Measurements from ENCODE around the gene DGKE. TPM values are rescaled to one million over a fixed set of nuclear protein-coding genes. Genes with fewer than 3 reads are reported as not detected.

DGKE gene
- total RNA-seq, 1 experiment from 2014 or later = 9.8 TPM

DNA sequence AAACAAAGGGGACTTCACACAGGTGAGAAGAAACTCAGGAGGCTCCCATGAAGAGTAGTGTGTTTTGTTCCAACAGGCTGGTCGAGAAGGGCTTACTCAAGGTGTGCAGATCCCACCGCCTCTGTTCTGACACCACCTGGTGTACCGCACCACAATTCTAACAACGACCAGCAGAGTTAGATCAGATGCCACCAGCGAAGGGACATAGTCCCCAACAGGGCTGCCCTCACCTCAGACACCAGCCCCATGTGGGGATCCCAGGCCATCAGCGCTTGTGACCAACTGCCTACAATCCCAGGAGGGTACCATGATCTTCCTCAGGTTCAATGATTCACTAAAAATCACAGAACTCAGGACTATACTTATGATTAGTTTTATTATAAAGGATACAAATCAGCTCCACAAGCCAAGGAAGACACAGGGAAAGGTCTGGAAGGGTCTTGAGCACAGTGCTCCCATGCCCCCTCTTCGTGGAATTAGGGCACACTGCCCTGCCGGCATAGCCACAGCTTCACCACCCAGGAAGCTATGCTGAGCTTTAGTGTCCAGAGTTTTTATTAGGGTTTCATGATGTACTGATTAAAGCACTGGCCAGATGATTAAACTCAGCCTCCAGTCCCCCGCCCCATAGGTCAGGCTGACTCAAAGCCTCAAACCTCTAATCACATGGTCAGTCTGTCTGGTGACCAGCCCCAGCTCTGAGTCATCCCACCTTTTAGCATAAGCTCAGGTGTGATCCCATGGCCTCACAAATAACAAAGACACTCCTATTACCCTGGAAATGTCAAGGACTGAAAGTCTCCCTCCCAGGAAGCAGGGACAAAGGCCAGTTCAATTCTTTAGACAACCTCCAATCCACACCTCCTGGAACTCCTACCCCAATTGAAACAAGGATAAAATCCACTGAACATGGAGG, 53.9 kb downstream of the DGKE start:
- DNase-seq (ENCODE audit: extremely low read depth, low read depth) = no peak

DNA sequence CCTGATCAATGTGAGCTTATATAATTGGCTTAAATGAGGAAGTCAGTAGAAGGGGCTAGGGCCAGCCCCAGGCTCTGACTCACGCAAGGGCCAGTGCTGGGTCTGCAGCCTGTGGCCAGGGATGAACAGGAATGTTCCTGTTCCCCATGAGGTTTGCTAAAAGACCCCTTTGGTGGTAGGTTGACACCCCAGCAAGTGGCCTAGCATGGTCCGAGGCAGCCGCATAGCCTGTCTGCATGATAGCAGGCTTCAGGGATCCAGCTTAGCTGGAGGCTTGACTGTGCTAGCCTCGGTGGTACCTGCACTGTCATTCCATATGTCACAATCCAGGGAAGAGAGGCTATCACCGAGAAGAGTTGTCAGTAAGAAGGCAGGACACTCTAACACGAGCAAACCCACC, 56.4 kb downstream of the DGKE start:
- DNase-seq (ENCODE audit: extremely low read depth, low read depth) = no peak

DNA sequence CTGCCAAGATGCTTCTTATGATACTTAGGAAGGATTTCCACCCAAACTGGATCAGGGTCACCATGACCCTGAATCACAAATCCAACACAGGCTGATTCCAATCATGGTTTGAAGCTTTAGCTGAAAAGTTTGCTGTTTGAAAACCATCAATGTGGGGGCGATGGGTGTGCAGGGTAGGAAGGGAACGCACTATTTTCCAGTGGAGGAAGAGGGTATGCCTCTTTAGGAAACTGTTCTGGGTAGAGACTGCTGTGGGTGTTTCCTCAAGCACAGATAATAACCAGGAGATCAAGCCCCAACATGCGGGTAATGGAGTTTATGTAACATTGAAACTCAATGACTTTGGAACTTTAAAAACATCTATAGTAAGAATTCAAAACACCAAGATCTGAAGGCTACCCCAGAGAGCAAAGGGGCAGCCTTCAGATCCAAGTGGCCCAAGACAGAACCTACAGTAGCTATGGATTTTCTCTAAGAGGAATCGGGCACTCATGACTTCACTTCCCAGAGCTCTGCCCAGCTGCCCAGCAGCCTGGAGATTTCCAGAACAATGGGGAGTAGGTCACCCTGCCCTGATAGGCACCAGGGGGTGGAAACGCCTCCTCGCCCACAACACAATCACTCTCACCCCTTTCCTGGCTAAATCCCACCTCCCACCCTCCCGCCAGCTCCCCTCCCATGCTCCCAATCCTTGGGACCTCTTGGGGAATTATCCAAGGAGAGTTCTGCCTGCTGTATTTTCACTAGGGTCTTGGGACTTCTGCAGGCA, 57.1 kb downstream of the DGKE start:
- DNase-seq (ENCODE audit: extremely low read depth, low read depth) = no peak

DNA sequence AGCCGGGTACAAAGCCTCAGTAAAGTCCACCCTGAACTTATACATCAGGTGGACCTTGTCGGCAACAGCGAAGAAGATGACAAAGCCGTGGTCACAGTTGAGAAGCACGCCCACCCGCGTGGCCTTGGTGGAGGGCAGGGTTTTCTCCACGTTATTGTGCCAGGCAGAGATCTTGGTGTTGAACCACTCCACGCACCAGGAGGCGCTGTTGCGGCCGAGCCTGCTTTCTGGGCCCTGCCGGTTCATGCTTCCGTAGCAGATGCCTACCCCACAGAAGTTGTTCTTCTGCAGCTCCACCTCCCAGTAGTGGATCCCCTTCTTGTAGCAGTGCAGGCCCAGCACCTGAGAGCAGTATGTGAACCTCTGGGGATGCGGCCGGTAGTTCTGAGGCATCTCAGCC, 57.8 kb downstream of the DGKE start:
- DNase-seq (ENCODE audit: extremely low read depth, low read depth) = no peak

DNA sequence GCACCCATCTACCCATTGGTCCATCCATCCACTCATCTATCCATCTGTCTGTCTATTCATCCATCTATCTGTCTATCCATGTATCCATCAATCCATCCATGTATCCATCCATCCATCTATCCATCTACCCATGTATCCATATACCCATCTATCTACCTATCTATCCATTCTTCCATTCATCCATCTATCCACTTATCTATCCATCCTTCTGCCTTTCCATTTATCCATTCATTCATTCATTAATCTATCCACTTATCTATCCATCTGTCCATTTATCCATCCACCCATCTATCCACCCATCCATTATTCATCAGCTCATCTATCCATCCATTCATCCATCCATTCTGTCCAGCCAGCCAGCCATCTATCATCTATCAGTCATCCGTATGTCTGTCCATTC, 58.4 kb downstream of the DGKE start:
- DNase-seq (ENCODE audit: extremely low read depth, low read depth) = no peak

DNA sequence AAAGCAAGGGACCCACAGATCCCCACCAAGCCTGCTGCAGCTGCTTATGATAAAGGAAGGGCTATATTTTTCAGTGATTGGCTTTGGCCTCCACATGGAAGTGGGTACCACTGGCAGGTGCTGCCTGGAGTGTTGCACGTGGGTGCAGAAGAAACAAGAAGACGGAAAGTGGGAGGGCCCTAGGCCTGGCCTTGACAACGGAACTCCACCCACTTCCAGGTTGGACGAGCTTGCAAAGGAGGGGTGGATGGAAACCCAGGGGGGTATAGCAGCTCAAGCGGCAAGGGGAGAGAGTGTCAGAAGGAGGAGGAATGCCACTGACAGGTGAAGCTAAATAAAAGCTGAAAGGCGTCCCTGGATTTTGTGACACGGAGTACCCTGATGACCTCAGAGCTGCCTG, 59.6 kb downstream of the DGKE start:
- no peak for DNase-seq (ENCODE audit: extremely low read depth, low read depth)

DNA sequence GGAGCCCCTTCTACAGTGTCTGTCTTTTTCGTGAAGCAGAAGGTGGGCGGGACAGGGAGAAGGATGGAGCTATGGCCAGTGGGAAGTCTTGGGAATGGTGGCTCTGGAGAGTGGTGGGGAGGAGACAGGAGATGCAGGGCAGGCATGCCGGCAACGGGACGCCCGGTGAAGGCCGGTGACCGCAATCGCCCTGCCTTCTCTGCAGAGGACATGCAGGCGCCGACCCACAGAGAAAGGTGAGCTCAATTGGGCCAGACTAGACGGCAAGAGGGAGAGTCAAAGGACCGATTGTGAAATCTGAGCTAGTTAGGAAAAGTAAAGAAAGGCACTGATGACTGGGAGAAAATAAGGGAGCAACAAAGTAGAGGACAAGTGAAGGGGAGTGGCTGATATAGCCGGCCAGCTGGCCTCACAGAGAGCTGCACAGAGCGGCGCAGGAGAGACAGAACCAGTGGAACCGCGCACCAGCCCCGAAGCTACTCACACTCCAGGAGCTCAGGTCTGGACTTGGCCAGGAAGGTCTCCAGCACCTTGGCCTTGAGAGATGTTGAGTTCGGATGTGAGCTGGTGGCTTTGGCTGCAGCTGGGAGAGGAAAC, 61.0 kb downstream of the DGKE start:
- no peak for DNase-seq (ENCODE audit: extremely low read depth, low read depth)

DNA sequence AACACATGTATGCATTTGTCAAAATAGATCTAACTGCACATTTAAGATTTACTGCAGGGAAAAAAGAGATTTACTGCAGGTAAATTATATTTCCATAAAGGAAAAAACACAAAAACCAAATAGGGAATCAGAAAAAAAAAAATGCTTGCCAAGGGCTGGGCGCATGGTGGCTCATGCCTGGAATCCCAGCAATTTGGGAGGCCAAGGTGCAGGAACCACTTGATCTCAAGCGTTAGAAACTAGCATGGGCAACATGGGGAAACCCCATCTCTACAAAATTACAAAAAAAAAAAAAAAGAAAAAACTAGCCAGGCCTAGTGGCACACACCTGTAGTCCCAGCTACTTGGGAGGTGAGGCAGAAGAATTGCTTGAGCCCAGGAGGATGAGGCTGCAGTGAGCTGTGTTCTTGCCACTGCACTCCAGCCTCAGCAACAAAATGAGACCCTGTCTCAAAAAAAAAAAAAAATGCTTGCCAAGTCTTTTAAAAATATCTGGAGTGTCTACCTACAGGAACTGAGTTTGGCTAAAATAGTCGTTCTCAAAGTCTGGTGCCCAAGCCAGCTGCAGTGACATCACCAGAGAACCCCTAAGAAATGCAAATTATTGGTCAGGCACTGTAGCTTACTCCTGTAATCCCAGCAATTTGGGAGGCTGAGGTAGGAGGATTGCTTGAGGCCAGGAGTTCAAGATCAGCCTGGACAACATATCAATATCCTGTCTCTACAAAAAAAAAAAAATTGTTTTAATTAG, 62.4 kb downstream of the DGKE start:
- no peak for DNase-seq (ENCODE audit: extremely low read depth, low read depth)

DNA sequence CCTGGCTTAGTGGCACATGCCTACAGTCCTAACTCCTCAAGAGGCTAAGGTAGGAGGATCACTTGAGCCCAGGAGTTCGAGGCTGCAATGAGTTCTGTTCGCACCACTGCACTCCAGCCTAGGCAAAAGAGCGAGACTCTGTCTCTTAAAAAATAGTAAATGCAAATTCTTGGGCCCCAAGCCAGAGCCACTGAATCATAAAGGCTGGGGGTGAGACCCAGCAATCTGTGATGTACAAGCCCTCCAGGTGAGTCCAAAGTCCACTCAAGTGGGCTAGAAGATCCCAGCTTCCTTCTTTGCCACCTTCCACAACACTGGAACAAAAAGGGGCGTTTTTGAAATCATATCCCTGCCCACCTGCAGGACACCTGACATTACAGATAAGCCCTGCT, 63.0 kb downstream of the DGKE start:
- no peak for DNase-seq (ENCODE audit: extremely low read depth, low read depth)

DNA sequence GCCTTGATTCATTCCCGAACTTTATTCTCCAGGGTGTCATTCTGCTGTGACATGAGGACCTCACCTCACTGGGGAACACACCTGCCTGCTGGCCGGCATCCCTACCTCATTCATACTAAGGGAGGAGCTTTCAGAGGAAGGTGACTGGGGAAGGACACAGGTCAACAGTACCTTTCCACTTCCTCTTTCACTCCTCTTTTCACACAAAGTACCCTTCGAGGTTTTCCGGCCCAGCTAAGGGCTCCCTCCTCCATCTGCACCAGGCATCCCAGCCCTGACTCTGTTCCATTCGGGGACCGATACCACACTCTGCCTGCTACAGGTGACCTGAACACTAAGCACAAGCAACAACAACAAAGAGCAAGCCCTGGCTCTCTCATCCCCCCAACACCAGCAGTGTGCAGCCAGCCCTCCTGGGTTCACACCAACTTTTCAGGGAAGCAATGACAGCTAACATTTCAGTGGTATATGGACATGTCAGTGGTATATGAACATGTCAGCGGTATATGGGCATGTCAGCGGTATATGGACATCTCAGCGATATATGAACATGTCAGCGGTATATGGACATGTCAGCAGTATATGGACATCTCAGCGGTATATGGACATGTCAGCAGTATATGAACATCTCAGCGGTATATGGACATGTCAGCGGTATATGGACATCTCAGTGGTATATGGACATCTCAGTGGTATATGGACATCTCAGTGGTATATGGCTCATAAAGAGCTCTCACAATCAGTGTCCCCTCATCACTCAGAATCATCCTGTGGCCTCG, 63.9 kb downstream of the DGKE start:
- DNase-seq (ENCODE audit: extremely low read depth, low read depth) = no peak

DNA sequence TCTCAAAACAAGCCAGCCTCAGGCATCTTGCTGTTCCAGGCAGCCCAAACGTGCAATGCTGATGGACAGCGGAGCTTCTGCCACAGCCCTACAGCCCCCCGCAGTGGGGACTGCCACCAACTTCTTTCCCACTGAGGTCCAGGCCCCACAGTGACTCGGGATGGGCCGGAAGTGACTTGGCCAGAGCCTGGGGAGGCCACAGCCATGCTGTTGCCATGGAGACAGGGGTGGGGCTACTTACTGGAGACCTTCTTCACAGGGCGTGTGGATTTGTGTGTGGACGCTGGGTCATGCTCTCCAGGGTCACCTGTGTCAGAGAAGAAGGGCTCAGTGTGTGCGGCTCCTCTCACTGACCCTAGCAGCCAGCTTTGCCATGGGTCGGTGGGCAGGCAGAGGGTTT, 64.9 kb downstream of the DGKE start:
- DNase-seq (ENCODE audit: extremely low read depth, low read depth) = no peak

DNA sequence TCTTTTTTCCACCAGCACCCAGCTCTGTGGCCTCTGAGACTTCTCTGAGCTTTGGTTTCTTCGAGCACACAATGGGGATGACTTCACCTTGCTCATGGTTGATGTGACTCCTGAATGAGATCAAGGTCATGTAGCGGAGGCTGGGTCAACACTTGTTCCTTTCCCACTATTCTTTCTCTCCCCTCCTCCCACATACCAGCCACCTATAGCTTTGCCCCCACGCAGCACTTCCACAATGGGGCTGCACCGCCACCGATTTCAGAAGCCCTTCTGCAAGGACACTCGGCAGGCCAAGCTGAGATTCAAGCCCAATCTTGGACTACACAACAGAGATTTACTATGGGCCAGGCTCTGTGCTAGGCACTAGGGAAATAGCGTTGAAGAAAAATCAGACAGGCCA, 65.5 kb downstream of the DGKE start:
- no peak for DNase-seq (ENCODE audit: extremely low read depth, low read depth)

DNA sequence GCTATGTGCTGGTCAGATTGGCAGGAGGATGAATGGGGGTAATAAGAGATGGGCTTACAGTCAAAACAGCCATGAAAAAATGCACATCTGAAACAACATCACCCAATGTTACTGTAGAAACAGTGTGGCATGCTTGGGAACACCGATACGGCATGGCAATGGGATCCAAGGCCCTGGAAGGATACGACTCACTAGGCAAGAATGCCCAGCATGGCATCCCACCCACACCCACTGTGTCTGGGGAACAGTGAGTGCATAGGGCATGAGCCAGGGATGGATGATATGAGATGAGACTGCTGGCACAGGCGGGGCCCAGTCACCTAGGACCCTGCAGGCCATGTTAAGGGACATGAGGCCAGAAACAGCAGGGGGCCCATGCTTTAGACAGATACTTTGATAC, 68.4 kb downstream of the DGKE start:
- DNase-seq (ENCODE audit: extremely low read depth, low read depth) = no peak

DNA sequence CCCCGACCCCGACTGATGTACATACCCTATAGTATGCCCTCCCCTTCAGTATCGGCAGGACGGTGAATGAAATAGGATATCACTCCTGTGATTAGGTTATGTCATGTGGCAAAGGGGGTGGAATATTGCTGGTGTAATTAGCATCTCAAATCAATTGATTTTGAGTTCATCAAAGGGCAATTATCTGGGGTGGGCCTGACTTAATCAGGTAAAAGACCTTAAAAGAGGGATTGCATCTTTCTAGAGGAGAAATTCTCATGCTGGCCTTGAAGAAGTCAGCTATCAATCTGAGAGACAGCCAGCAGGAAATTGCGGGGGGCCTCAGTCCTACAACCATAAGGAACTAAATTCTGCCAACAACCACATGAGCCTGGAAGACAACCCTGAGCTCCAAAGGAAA, 69.6 kb downstream of the DGKE start:
- no peak for DNase-seq (ENCODE audit: extremely low read depth, low read depth)

DNA sequence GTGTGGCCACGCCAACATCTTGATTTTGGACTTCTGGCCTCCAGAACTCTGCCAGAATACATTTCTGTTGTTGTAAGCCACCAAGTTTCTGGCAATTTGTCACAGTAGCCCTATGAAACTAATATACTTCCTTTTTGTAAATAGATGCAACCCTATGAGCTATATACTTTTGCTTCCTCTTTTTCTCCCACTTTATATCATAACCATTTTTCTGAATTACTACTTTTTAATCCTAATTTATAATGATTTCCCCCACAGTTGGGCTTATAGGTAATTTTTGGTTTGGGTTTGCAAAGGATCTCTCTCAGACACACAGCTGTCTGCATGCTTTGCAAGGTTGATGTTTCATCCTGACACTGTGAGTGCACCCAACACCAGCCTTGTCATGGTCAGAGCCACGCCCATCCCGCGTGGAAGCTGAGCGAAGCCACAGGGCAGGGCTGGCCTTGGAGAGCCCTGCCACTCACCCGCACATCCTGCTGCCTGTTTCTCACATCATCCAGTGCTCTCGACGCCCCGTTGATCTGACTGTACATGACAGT, 74.1 kb downstream of the DGKE start:
- DNase-seq (ENCODE audit: extremely low read depth, low read depth) = no peak

DNA sequence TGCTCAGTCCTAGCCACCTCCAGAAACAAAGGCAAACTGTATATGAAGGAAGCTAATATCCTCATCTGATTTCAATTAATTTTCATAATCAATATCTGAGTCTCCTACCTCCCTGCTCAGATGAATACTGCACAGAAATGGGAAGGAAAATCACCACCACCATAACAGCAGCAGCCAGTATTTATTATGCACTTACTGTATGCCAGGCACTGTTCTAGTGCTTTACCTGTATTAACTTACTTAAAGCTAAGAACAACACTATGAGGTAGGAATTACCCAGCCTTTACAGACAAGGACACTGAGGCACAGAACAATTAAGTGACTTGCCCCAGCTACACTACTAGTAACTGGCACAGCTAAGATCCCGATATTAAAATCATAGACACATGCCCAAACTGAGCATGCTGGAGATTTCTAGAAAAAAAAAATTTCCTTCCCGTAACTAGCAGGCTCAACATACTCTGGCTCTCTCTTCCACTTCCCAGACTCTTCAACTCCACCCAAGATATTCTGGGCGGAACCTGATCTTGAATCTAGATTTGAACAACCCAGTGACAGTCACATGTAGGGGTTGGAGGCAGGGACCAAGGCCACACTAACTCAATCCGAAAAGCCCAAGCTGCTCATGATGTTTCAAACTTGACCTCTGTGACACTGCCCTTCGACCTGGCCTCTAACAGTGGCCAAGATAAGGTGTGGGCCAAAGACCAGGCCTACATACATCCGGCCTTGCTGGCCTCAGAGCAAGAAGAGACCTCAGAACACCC, 76.0 kb downstream of the DGKE start:
- no peak for DNase-seq (ENCODE audit: extremely low read depth, low read depth)

DNA sequence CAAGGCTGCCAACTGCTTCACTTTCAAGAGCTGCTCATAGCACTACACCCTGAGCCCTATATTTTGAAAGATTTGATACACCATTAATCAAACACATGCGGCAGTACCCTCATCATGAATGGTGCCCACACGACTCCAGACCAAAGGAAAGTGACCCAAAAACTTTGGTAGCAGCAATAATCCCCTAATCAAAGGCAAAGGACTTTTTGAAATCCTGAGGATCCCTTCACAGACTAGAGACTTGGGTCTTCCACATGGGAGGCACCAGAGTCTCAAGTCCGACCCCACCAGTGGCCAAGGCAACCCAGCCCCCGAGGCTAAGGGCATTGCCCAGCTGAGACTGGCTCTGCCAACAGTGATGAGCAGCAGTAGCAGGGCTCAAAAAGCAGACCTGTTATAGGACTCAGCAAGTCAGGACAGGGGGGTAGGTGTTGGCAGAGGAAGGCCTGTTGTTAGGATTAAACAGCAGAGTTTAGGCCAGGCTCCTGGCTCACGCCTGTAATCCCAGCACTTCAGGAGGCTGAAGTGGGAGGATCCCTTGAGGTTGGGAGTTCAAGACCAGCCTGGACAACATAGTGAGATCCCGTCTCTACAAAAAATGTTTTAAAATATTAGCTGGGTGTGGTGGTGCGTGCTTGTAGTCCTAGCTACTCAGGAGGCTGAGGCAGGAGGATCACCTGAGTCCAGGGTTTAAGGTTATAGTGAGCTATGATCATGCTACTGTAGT, 76.7 kb downstream of the DGKE start:
- no peak for DNase-seq (ENCODE audit: extremely low read depth, low read depth)
